Endothelial cell of umbilical vein (primary cell): Measurements from ENCODE around the gene OR4X2. TPM values are rescaled to one million over a fixed set of nuclear protein-coding genes. Genes with fewer than 3 reads are reported as not detected.

Source experiments
- BruUV-seq: library from RNA; stranded (reverse); fragments of 400-500 nt; replicated peaks from 2 replicates; lab custom pipeline; 2021; lab: Mats Ljungman, UMichigan
- CTCF ChIA-PET: fragments of 300-600, 350-600 bp; sonication (Branson Sonifier 250); formaldehyde crosslinking; loops from one replicate; lab custom pipeline; 2021; ENCODE audit warnings: antibody characterized with exemption, inconsistent platforms; lab: Charles Lee
- POLR2A ChIA-PET: fragments of 300-600, 350-600 bp; sonication (Branson Sonifier 250); formaldehyde crosslinking; loops from one replicate; lab custom pipeline; 2021; ENCODE audit warnings: antibody characterized with exemption, inconsistent platforms; lab: Charles Lee
- DNase-seq: peaks from one replicate; pipeline ENCODE4 v3.0.0-alpha.2; 2011; ENCODE audit warnings: low read depth, low spot score
- FAIRE-seq: peaks from 2 replicates; lab custom pipeline; 2011; peaks lifted over from hg19 to GRCh38; lab: Jason Lieb, UNC
- H2AFZ ChIP-seq: 2 replicates; pipeline ENCODE4 v1.6.0; 2012; ENCODE audit warnings: low read depth, low read length, control low read depth, inconsistent platforms
- H3K27ac ChIP-seq: 2 replicates; pipeline ENCODE4 v1.5.1; 2011; ENCODE audit warnings: low read depth, mild to moderate bottlenecking, control low read depth, low read length, moderate library complexity; ENCODE audit not compliant: insufficient read depth
- H3K27me3 ChIP-seq, 2 experiments: 2 replicates each; pipeline versions ENCODE4 v1.6.0 to v1.6.1; 2011; ENCODE audit warnings: low read length in 2 of 2, mixed read lengths in 1 of 2; ENCODE audit not compliant: control insufficient read depth in 2 of 2, insufficient read depth in 2 of 2
- H3K36me3 ChIP-seq, 2 experiments: 2 replicates in 1 of 2; 3 replicates in 1 of 2; pipeline ENCODE4 v1.5.1; 2011; ENCODE audit warnings: low read length in 2 of 2, mild to moderate bottlenecking in 1 of 2, moderate library complexity in 1 of 2; ENCODE audit not compliant: control insufficient read depth in 2 of 2, insufficient read depth in 2 of 2; ENCODE audit errors: extremely low read depth in 1 of 2
- H3K4me1 ChIP-seq: 3 replicates; pipeline ENCODE4 v1.5.1; 2011; ENCODE audit warnings: mild to moderate bottlenecking, low read length; ENCODE audit not compliant: control insufficient read depth, insufficient read depth; ENCODE audit errors: extremely low read depth
- H3K4me2 ChIP-seq: 2 replicates; pipeline ENCODE4 v1.6.1; 2011; ENCODE audit warnings: low read length, control low read depth, mixed read lengths; ENCODE audit not compliant: insufficient read depth
- H3K4me3 ChIP-seq, 3 experiments: fragments of 200-600 bp in 1 of 3; sonication (generic), shearing (Covaris generic) in 1 of 3; replicated peaks in 1 of 3; 2 replicates each; pipeline ENCODE4 v1.5.1; 2011 to 2016; ENCODE audit warnings: control low read depth in 3 of 3, low read length in 3 of 3, mild to moderate bottlenecking in 2 of 3, inconsistent platforms in 1 of 3, low read depth in 1 of 3, moderate library complexity in 1 of 3; ENCODE audit not compliant: insufficient read depth in 1 of 3
- H3K79me2 ChIP-seq: 2 replicates; pipeline ENCODE4 v1.6.0; 2012; ENCODE audit warnings: low read length, inconsistent platforms; ENCODE audit not compliant: control insufficient read depth, insufficient read depth
- H3K9ac ChIP-seq: replicated peaks from 2 replicates; pipeline ENCODE3; 2011; ENCODE audit warnings: low read length, control low read depth; ENCODE audit not compliant: insufficient read depth; ENCODE audit errors: extremely low read depth
- H3K9me1 ChIP-seq: replicated peaks from 3 replicates; pipeline ENCODE4 v1.6.0; 2011; ENCODE audit warnings: mild to moderate bottlenecking, low read length; ENCODE audit not compliant: control insufficient read depth, insufficient read depth; ENCODE audit errors: extremely low read depth
- H3K9me3 ChIP-seq: replicated peaks from 2 replicates; pipeline ENCODE4 v1.5.1; 2012; ENCODE audit warnings: low read length, inconsistent platforms; ENCODE audit not compliant: control insufficient read depth, insufficient read depth
- H4K20me1 ChIP-seq: replicated peaks from 2 replicates; pipeline ENCODE3; 2011; ENCODE audit warnings: mild to moderate bottlenecking, low read length; ENCODE audit not compliant: control insufficient read depth, insufficient read depth; ENCODE audit errors: extremely low read depth
- CTCF ChIP-seq, 2 donors: IDR thresholded peaks; 1 replicate in 1 of 2; 2 replicates in 1 of 2; pipeline ENCODE4 v1.5.1; 2011; ENCODE audit warnings: low read length in 2 of 2, mild to moderate bottlenecking in 2 of 2, moderate library complexity in 2 of 2, control low read depth in 1 of 2, inconsistent platforms in 1 of 2, low read depth in 1 of 2; ENCODE audit not compliant: insufficient read depth in 1 of 2; ENCODE audit errors: extremely low read depth in 1 of 2
- EZH2 ChIP-seq: IDR thresholded peaks from 2 replicates; pipeline ENCODE4 v1.6.1; 2012; ENCODE audit warnings: borderline replicate concordance, low read depth, mild to moderate bottlenecking, moderate library complexity, low read length, inconsistent platforms; ENCODE audit not compliant: severe bottlenecking
- FOS ChIP-seq: IDR thresholded peaks from 2 replicates; pipeline ENCODE4 v1.6.1; 2011; ENCODE audit warnings: mild to moderate bottlenecking, low read length, moderate library complexity, borderline replicate concordance; ENCODE audit not compliant: insufficient read depth
- GATA2 ChIP-seq: IDR thresholded peaks from 2 replicates; pipeline ENCODE4 v1.7.0; 2011; ENCODE audit warnings: low read depth, mild to moderate bottlenecking, moderate library complexity, mixed read lengths, low read length; ENCODE audit not compliant: insufficient read length, insufficient read depth
- JUN ChIP-seq: IDR thresholded peaks from 2 replicates; pipeline ENCODE4 v1.6.1; 2011; ENCODE audit warnings: borderline replicate concordance, low read depth; ENCODE audit not compliant: insufficient read length, insufficient read depth
- MAX ChIP-seq: IDR thresholded peaks from 2 replicates; pipeline ENCODE4 v1.6.1; 2011; ENCODE audit not compliant: insufficient read depth, insufficient read length
- MYC ChIP-seq: IDR thresholded peaks from one replicate; pipeline ENCODE4 v1.6.1; 2011; ENCODE audit warnings: mild to moderate bottlenecking, low read depth, low read length
- POLR2A ChIP-seq: IDR thresholded peaks from 2 replicates; pipeline ENCODE4 v1.6.1; 2012; ENCODE audit warnings: low read depth, mild to moderate bottlenecking, control low read depth, low read length
- POLR2AphosphoS5 ChIP-seq: IDR thresholded peaks from 2 replicates; pipeline ENCODE4 v1.6.1; 2012; ENCODE audit warnings: low read depth, mild to moderate bottlenecking, control low read depth, low read length, moderate library complexity; ENCODE audit not compliant: insufficient read depth
- dilution Hi-C: fragments of 300-500 bp; cut with MboI; formaldehyde crosslinking; loops from one replicate; pipeline ENCODE4 v1.15.0; 2019; ENCODE audit warnings: low sequenced_read_pairs; ENCODE audit not compliant: extremely low pct_ligation_motif_present
- intact Hi-C: fragments of 100-400 bp; cut with micrococcal nuclease; formaldehyde crosslinking; loops from one replicate; pipeline ENCODE4 v1.10.0; 2022
- polyA plus RNA-seq, 4 experiments: library from polyadenylated mRNA; depleted of rRNA in 3 of 4; stranded (reverse) in 3 of 4; unstranded in 1 of 4; fragments of >200 nt; gene quantifications; 2 replicates each; pipeline versions ENCODE4 v1.2.1 to v1.2.3, GENCODE V29; 2011 to 2012; ENCODE audit warnings: missing spikeins in 1 of 4
- total RNA-seq: library from RNA; stranded (reverse); gene quantifications from 2 replicates; pipeline ENCODE4 v1.2.3, GENCODE V29; 2021

The OR4X2 gene
- total and polyA plus RNA-seq, 2 donors (not counting 3 experiments of a cell fraction or from before 2014, with no cell fraction given): not detected

GRCh38 chr11:48237727-48238126 is 7.2 kb upstream of the OR4X2 start:
- CTCF ChIA-PET: no interaction called here

More at GRCh38 chr11:48237727-48238126, 7.2 kb upstream of the OR4X2 start:
- no TSS peak for BruUV-seq
- Histone ChIP-seq H3K79me2 (no peaks in the 10 kb centered on the region), H3K4me3 (no peak overlapping the region), H3K36me3 (no peaks in the 10 kb centered on the region), H2AFZ (no peak overlapping the region), H4K20me1 (no peaks in the 10 kb centered on the region), H3K9me1 (no peaks in the 10 kb centered on the region), H3K9ac (no peak overlapping the region), H3K9me3 (no peaks in the 10 kb centered on the region), H3K27me3 (no peaks in the 10 kb centered on the region), H3K27ac (no peak overlapping the region), H3K4me1 (no peaks in the 10 kb centered on the region), H3K4me2 (no peak overlapping the region)
- dilution Hi-C loops: no loop called here
- POLR2A ChIA-PET: no interaction called here
- FAIRE-seq (no peak), DNase-seq (no peak)
- intact Hi-C loops: no loop called here
- no peak for TF ChIP-seq POLR2A
- no peak for TF ChIP-seq EZH2
- no peak for TF ChIP-seq POLR2AphosphoS5
- TF ChIP-seq JUN: no peak
- TF ChIP-seq MYC: no peak
- TF ChIP-seq FOS: no peak
- TF ChIP-seq CTCF (IDR thresholded peaks at IDR 0.05; ENCODE audit: extremely low read depth in 1 of 2, insufficient read depth in 1 of 2, low read depth in 1 of 2, low read length in 2 of 2): no peak
- no peak for TF ChIP-seq GATA2
- TF ChIP-seq MAX: no peak
